ENCODE measurements around the gene DLX3. TPM values are rescaled to one million over a fixed set of nuclear protein-coding genes. Genes with fewer than 3 reads are reported as not detected.

DLX3 gene
- total and polyA plus RNA-seq, 4 donors, result 0.10 to 0.44 (median 0.39) TPM; not detected in 1

GRCh38 chr17:50026046-50026675 is 31.1 kb upstream of the DLX3 start:
- peaks cover 18% of the 10 kb centered on the region for H3K4me1 ChIP-seq (ENCODE audit: control insufficient read depth, insufficient read depth, low read length)
- H3K4me3 ChIP-seq (ENCODE audit: low read depth, low read length), result no peak overlapping the region
- H3K27ac ChIP-seq (ENCODE audit: low read depth, low read length), result no peak overlapping the region
- 69% methylated on average over 6 of the region's 8 CpGs for WGBS (ENCODE audit: insufficient coverage)
- H3K9me3 ChIP-seq (ENCODE audit: control insufficient read depth, insufficient read depth, low read length), result no peaks in the 10 kb centered on the region
- no peaks in the 10 kb centered on the region for H3K36me3 ChIP-seq (ENCODE audit: control insufficient read depth, insufficient read depth, low read length)
- DNase-seq (ENCODE audit: low read depth in 4 of 6, low spot score in 6 of 6), result no peak
- H3K27me3 ChIP-seq (ENCODE audit: control insufficient read depth, insufficient read depth, low read length), result peaks cover 14% of the 10 kb centered on the region

- Histone ChIP-seq H3K4me1 (ENCODE audit: control insufficient read depth, insufficient read depth, low read length) (peaks cover 18% of the 10 kb centered on the region), H3K36me3 (ENCODE audit: control insufficient read depth, insufficient read depth, low read length) (no peaks in the 10 kb centered on the region), H3K9me3 (ENCODE audit: control insufficient read depth, insufficient read depth, low read length) (no peaks in the 10 kb centered on the region), H3K4me3 (ENCODE audit: low read depth, low read length) (no peak overlapping the region), H3K27ac (ENCODE audit: low read depth, low read length) (no peak overlapping the region), H3K27me3 (ENCODE audit: control insufficient read depth, insufficient read depth, low read length) (peaks cover 14% of the 10 kb centered on the region)
- no peak for DNase-seq (ENCODE audit: low read depth in 4 of 6, low spot score in 6 of 6)
- 29% methylated on average over 2 of the region's 7 CpGs for WGBS (ENCODE audit: insufficient coverage)
Measured at GRCh38 chr17:50024808-50025207, 29.8 kb upstream of the DLX3 start.

GRCh38 chr17:50023520-50023919 is 28.5 kb upstream of the DLX3 start:
- H3K27ac ChIP-seq (ENCODE audit: low read depth, low read length), result no peak overlapping the region
- DNase-seq (ENCODE audit: low read depth in 4 of 6, low spot score in 6 of 6), result no peak
- no peaks in the 10 kb centered on the region for H3K36me3 ChIP-seq (ENCODE audit: control insufficient read depth, insufficient read depth, low read length)
- H3K4me1 ChIP-seq (ENCODE audit: control insufficient read depth, insufficient read depth, low read length), result peaks cover 18% of the 10 kb centered on the region
- no peaks in the 10 kb centered on the region for H3K9me3 ChIP-seq (ENCODE audit: control insufficient read depth, insufficient read depth, low read length)
- no peak overlapping the region for H3K4me3 ChIP-seq (ENCODE audit: low read depth, low read length)
- peaks cover 12% of the 10 kb centered on the region for H3K27me3 ChIP-seq (ENCODE audit: control insufficient read depth, insufficient read depth, low read length)
- WGBS (ENCODE audit: insufficient coverage), result no CpG with 5 or more reads among the region's 8 CpGs

GRCh38 chr17:50022463-50023130 is 27.6 kb upstream of the DLX3 start:
- 50% methylated on average over 4 of the region's 6 CpGs for WGBS (ENCODE audit: insufficient coverage)
- DNase-seq (ENCODE audit: low read depth in 4 of 6, low spot score in 6 of 6), result no peak
- H3K27ac ChIP-seq (ENCODE audit: low read depth, low read length), result no peak overlapping the region

GRCh38 chr17:50021681-50022370 is 26.8 kb upstream of the DLX3 start:
- no peak for DNase-seq (ENCODE audit: low read depth in 4 of 6, low spot score in 6 of 6)
- no peak overlapping the region for H3K27ac ChIP-seq (ENCODE audit: low read depth, low read length)
- no peaks in the 10 kb centered on the region for H3K36me3 ChIP-seq (ENCODE audit: control insufficient read depth, insufficient read depth, low read length)
- H3K4me3 ChIP-seq (ENCODE audit: low read depth, low read length), result no peak overlapping the region
- peaks cover 3% of the 10 kb centered on the region for H3K4me1 ChIP-seq (ENCODE audit: control insufficient read depth, insufficient read depth, low read length)
- no peaks in the 10 kb centered on the region for H3K27me3 ChIP-seq (ENCODE audit: control insufficient read depth, insufficient read depth, low read length)
- WGBS (ENCODE audit: insufficient coverage), result 79% methylated on average over 6 of the region's 6 CpGs
- no peaks in the 10 kb centered on the region for H3K9me3 ChIP-seq (ENCODE audit: control insufficient read depth, insufficient read depth, low read length)

More at GRCh38 chr17:50022463-50023130, 27.6 kb upstream of the DLX3 start:
- Histone ChIP-seq H3K36me3 (ENCODE audit: control insufficient read depth, insufficient read depth, low read length) (no peaks in the 10 kb centered on the region), H3K27me3 (ENCODE audit: control insufficient read depth, insufficient read depth, low read length) (peaks cover 6% of the 10 kb centered on the region), H3K4me3 (ENCODE audit: low read depth, low read length) (no peak overlapping the region), H3K9me3 (ENCODE audit: control insufficient read depth, insufficient read depth, low read length) (no peaks in the 10 kb centered on the region), H3K4me1 (ENCODE audit: control insufficient read depth, insufficient read depth, low read length) (peaks cover 11% of the 10 kb centered on the region)

GRCh38 chr17:50020841-50021599 is 26.0 kb upstream of the DLX3 start:
- no peak overlapping the region for H3K4me3 ChIP-seq (ENCODE audit: low read depth, low read length)
- peak in 1 of 6 donors; percentile 8 for DNase-seq (ENCODE audit: low read depth in 4 of 6, low spot score in 6 of 6)
- no peak overlapping the region for H3K27ac ChIP-seq (ENCODE audit: low read depth, low read length)
- no peaks in the 10 kb centered on the region for H3K9me3 ChIP-seq (ENCODE audit: control insufficient read depth, insufficient read depth, low read length)
- WGBS (ENCODE audit: insufficient coverage), result 58% methylated on average over 7 of the region's 13 CpGs
- no peaks in the 10 kb centered on the region for H3K4me1 ChIP-seq (ENCODE audit: control insufficient read depth, insufficient read depth, low read length)
- H3K27me3 ChIP-seq (ENCODE audit: control insufficient read depth, insufficient read depth, low read length), result no peaks in the 10 kb centered on the region
- H3K36me3 ChIP-seq (ENCODE audit: control insufficient read depth, insufficient read depth, low read length), result no peaks in the 10 kb centered on the region

GRCh38 chr17:50018909-50019308 is 23.9 kb upstream of the DLX3 start:
- no CpG with 5 or more reads among the region's 1 CpG for WGBS (ENCODE audit: insufficient coverage)
- DNase-seq (ENCODE audit: low read depth in 4 of 6, low spot score in 6 of 6), result no peak
- no peak overlapping the region for H3K4me3 ChIP-seq (ENCODE audit: low read depth, low read length)
- H3K9me3 ChIP-seq (ENCODE audit: control insufficient read depth, insufficient read depth, low read length), result peaks cover 3% of the 10 kb centered on the region
- no peaks in the 10 kb centered on the region for H3K4me1 ChIP-seq (ENCODE audit: control insufficient read depth, insufficient read depth, low read length)
- no peak overlapping the region for H3K27ac ChIP-seq (ENCODE audit: low read depth, low read length)
- H3K27me3 ChIP-seq (ENCODE audit: control insufficient read depth, insufficient read depth, low read length), result no peaks in the 10 kb centered on the region
- H3K36me3 ChIP-seq (ENCODE audit: control insufficient read depth, insufficient read depth, low read length), result no peaks in the 10 kb centered on the region

- peaks cover 3% of the 10 kb centered on the region for H3K9me3 ChIP-seq (ENCODE audit: control insufficient read depth, insufficient read depth, low read length)
- WGBS (ENCODE audit: insufficient coverage), result 90% methylated on average over 2 of the region's 2 CpGs
Measured at GRCh38 chr17:50015146-50015545, 20.1 kb upstream of the DLX3 start.

GRCh38 chr17:50014471-50015088 is 19.6 kb upstream of the DLX3 start:
- 0% methylated on average over 1 of the region's 1 CpG for WGBS (ENCODE audit: insufficient coverage)
- DNase-seq (ENCODE audit: low read depth in 4 of 6, low spot score in 6 of 6), result no peak
- H3K27ac ChIP-seq (ENCODE audit: low read depth, low read length), result no peak overlapping the region
- H3K9me3 ChIP-seq (ENCODE audit: control insufficient read depth, insufficient read depth, low read length), result peaks cover 5% of the 10 kb centered on the region
- H3K36me3 ChIP-seq (ENCODE audit: control insufficient read depth, insufficient read depth, low read length), result no peaks in the 10 kb centered on the region
- no peak overlapping the region for H3K4me3 ChIP-seq (ENCODE audit: low read depth, low read length)
- no peaks in the 10 kb centered on the region for H3K4me1 ChIP-seq (ENCODE audit: control insufficient read depth, insufficient read depth, low read length)
- H3K27me3 ChIP-seq (ENCODE audit: control insufficient read depth, insufficient read depth, low read length), result no peaks in the 10 kb centered on the region

More at GRCh38 chr17:50015146-50015545, 20.1 kb upstream of the DLX3 start:
- Histone ChIP-seq H3K27ac (ENCODE audit: low read depth, low read length) (no peak overlapping the region), H3K27me3 (ENCODE audit: control insufficient read depth, insufficient read depth, low read length) (no peaks in the 10 kb centered on the region), H3K4me1 (ENCODE audit: control insufficient read depth, insufficient read depth, low read length) (no peaks in the 10 kb centered on the region), H3K36me3 (ENCODE audit: control insufficient read depth, insufficient read depth, low read length) (no peaks in the 10 kb centered on the region), H3K4me3 (ENCODE audit: low read depth, low read length) (no peak overlapping the region)
- no peak for DNase-seq (ENCODE audit: low read depth in 4 of 6, low spot score in 6 of 6)

Data from spinal cord (tissue), 10 donors.